ENCODE results near the gene KCNJ3. TPM values are rescaled to one million over a fixed set of nuclear protein-coding genes. Genes with fewer than 3 reads are reported as not detected.

The KCNJ3 gene
- total and polyA plus RNA-seq, 2 donors (not counting 1 experiment from before 2014, with no cell fraction given), result not detected

DNA sequence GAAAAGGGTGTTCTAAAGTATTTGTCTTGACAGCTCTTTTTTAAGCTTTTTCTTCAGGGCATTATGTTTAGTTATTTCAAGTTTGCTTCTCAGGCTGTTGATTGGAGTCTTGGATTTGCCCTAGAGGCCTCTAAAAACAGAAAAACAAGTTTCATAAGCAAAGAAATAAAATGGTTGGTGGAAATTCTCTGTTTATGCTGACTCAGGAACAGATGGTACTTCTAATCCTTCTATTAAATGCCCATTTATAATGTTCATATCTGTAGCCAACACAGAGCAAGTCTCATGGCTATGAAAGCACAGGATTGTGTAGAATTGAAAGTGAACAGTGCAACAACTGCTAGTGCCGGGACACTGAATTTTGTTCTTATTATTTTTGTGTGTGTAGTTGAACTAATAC is 60.4 kb downstream of the KCNJ3 start:
- Histone ChIP-seq H3K4me2 (ENCODE audit: extremely low read depth, insufficient read depth, low read length) (no peak overlapping the region), H4K20me1 (ENCODE audit: control insufficient read depth, extremely low read depth, insufficient read depth, low read length) (no peaks in the 10 kb centered on the region), H3K9me3 (ENCODE audit: control insufficient read depth, insufficient read depth, low read depth, low read length) (no peaks in the 10 kb centered on the region), H3K4me1 (ENCODE audit: control insufficient read depth, extremely low read depth, insufficient read depth, low read length) (no peaks in the 10 kb centered on the region), H3K4me3 (replicated peaks in 1 of 4; ENCODE audit: control extremely low read depth in 1 of 4, insufficient read depth in 1 of 4, low read depth in 3 of 4, low read length in 4 of 4) (no peak overlapping the region), H3K27ac (ENCODE audit: insufficient read depth, low read length) (no peak overlapping the region), H3K9ac (ENCODE audit: insufficient read depth, low read length) (no peak overlapping the region), H3K27me3 (ENCODE audit: control insufficient read depth, insufficient read depth, low read length) (no peaks in the 10 kb centered on the region), H3K36me3 (ENCODE audit: control insufficient read depth, insufficient read depth, low read length) (no peaks in the 10 kb centered on the region), H2AFZ (ENCODE audit: low read length) (no peak overlapping the region), H3K79me2 (ENCODE audit: control insufficient read depth, insufficient read depth, low read length) (no peaks in the 10 kb centered on the region)
- DNase-seq (ENCODE audit: low read depth in 2 of 2), result no peak
- no peak for TF ChIP-seq EZH2 (IDR thresholded peaks at IDR 0.05; ENCODE audit: low read length, missing control alignments)
- TF ChIP-seq, protein P1, sequence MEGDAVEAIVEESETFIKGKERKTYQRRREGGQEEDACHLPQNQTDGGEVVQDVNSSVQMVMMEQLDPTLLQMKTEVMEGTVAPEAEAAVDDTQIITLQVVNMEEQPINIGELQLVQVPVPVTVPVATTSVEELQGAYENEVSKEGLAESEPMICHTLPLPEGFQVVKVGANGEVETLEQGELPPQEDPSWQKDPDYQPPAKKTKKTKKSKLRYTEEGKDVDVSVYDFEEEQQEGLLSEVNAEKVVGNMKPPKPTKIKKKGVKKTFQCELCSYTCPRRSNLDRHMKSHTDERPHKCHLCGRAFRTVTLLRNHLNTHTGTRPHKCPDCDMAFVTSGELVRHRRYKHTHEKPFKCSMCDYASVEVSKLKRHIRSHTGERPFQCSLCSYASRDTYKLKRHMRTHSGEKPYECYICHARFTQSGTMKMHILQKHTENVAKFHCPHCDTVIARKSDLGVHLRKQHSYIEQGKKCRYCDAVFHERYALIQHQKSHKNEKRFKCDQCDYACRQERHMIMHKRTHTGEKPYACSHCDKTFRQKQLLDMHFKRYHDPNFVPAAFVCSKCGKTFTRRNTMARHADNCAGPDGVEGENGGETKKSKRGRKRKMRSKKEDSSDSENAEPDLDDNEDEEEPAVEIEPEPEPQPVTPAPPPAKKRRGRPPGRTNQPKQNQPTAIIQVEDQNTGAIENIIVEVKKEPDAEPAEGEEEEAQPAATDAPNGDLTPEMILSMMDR (conservative IDR thresholded peaks at IDR 0.05 in 1 of 2, IDR thresholded peaks at IDR 0.05 in 1 of 2; ENCODE audit: low read depth in 1 of 2, low read length in 2 of 2), result no peak

DNA sequence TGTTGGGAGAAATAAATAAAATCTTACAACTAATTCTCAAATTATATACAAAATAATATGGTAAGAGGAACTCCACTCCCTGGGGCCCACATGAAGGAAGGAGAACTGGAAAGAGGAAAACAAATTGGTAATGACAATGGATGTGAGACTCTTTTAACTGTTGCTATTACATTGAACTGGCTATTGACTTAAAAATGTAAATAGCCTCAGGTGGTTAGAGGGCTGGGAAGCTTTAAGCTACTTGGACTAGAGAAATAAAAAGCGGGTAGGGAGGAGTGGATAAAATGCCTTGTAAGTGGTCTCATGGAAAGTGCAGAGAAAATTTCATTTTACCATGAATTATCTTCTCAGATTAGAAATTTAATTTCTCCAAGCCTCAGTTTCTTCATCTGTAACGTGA is 64.1 kb downstream of the KCNJ3 start:
- Histone ChIP-seq H4K20me1 (ENCODE audit: control insufficient read depth, extremely low read depth, insufficient read depth, low read length) (no peaks in the 10 kb centered on the region), H3K36me3 (ENCODE audit: control insufficient read depth, insufficient read depth, low read length) (no peaks in the 10 kb centered on the region), H3K4me1 (ENCODE audit: control insufficient read depth, extremely low read depth, insufficient read depth, low read length) (no peaks in the 10 kb centered on the region), H3K9ac (ENCODE audit: insufficient read depth, low read length) (no peak overlapping the region), H3K4me3 (replicated peaks in 1 of 4; ENCODE audit: control extremely low read depth in 1 of 4, insufficient read depth in 1 of 4, low read depth in 3 of 4, low read length in 4 of 4) (no peak overlapping the region), H3K9me3 (ENCODE audit: control insufficient read depth, insufficient read depth, low read depth, low read length) (no peaks in the 10 kb centered on the region), H2AFZ (ENCODE audit: low read length) (no peak overlapping the region), H3K27ac (ENCODE audit: insufficient read depth, low read length) (no peak overlapping the region), H3K27me3 (ENCODE audit: control insufficient read depth, insufficient read depth, low read length) (no peaks in the 10 kb centered on the region), H3K4me2 (ENCODE audit: extremely low read depth, insufficient read depth, low read length) (no peak overlapping the region), H3K79me2 (ENCODE audit: control insufficient read depth, insufficient read depth, low read length) (no peaks in the 10 kb centered on the region)
- TF ChIP-seq, protein P1 (conservative IDR thresholded peaks at IDR 0.05 in 1 of 2, IDR thresholded peaks at IDR 0.05 in 1 of 2; ENCODE audit: low read depth in 1 of 2, low read length in 2 of 2), result no peak
- DNase-seq (ENCODE audit: low read depth in 2 of 2), result no peak

DNA sequence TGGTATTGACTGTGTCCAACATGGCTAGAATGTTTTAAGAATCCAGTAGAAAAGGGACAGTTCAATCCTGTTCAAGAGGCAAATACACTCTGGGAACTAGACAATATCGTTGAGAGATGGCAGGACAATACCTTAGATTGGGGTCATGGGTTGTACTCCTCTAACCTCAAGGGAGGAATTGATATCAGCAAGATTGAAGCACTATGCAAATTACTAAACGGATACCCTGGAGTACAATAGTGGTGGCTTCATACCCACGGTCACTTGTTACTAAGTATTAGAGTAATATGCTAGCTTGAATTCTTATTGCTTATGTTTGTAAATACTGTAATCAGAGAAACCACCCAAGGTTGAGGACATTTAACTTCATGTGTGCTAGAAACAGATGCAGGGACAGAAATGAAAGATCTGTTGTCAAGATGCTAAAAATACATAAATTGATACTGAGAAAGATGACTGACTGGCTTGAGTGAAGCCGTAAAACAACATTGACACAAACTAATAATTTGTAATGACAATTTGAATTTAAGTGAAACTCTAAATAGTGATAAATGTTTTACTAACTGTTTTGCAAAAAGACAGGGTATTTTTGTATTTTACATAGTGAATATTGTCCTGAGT is 73.3 kb downstream of the KCNJ3 start:
- no peak overlapping the region for H2AFZ ChIP-seq (ENCODE audit: low read length)
- H3K4me2 ChIP-seq (ENCODE audit: extremely low read depth, insufficient read depth, low read length), result no peak overlapping the region
- no peaks in the 10 kb centered on the region for H3K27me3 ChIP-seq (ENCODE audit: control insufficient read depth, insufficient read depth, low read length)
- no peaks in the 10 kb centered on the region for H4K20me1 ChIP-seq (ENCODE audit: control insufficient read depth, extremely low read depth, insufficient read depth, low read length)
- H3K27ac ChIP-seq (ENCODE audit: insufficient read depth, low read length), result no peak overlapping the region
- no peak for DNase-seq (ENCODE audit: low read depth in 2 of 2)
- H3K36me3 ChIP-seq (ENCODE audit: control insufficient read depth, insufficient read depth, low read length), result no peaks in the 10 kb centered on the region
- H3K4me1 ChIP-seq (ENCODE audit: control insufficient read depth, extremely low read depth, insufficient read depth, low read length), result no peaks in the 10 kb centered on the region
- no peaks in the 10 kb centered on the region for H3K79me2 ChIP-seq (ENCODE audit: control insufficient read depth, insufficient read depth, low read length)
- no peak overlapping the region for H3K9ac ChIP-seq (ENCODE audit: insufficient read depth, low read length)
- TF ChIP-seq EZH2 (IDR thresholded peaks at IDR 0.05; ENCODE audit: low read length, missing control alignments), result no peak
- TF ChIP-seq, protein P1 (conservative IDR thresholded peaks at IDR 0.05 in 1 of 2, IDR thresholded peaks at IDR 0.05 in 1 of 2; ENCODE audit: low read depth in 1 of 2, low read length in 2 of 2), result no peak
- no peaks in the 10 kb centered on the region for H3K9me3 ChIP-seq (ENCODE audit: control insufficient read depth, insufficient read depth, low read depth, low read length)
- no peak overlapping the region for H3K4me3 ChIP-seq (replicated peaks in 1 of 4; ENCODE audit: control extremely low read depth in 1 of 4, insufficient read depth in 1 of 4, low read depth in 3 of 4, low read length in 4 of 4)

All from fibroblast of lung (primary cell).